K562 (cell line): ENCODE measurements around the gene ECHDC1. TPM values are rescaled to one million over a fixed set of nuclear protein-coding genes. Genes with fewer than 3 reads are reported as not detected.

Source experiments
- BCOR ChIP-seq: fragments of 450-650 bp; IDR thresholded peaks from 2 replicates; pipeline ENCODE4 v1.6.1; 2016
- CCNT2 ChIP-seq: IDR thresholded peaks from 2 replicates; pipeline ENCODE4 v1.6.1; 2011; ENCODE audit warnings: borderline replicate concordance, low read depth, mild to moderate bottlenecking, moderate library complexity, mixed read lengths, low read length; ENCODE audit not compliant: insufficient read length; ENCODE audit errors: extremely low read depth
- GTF2A2 ChIP-seq: IDR thresholded peaks from 2 replicates; pipeline ENCODE4 v1.6.1; 2016; ENCODE audit warnings: mild to moderate bottlenecking, missing genetic modification characterization, missing compliant biosample characterization
- HDAC3 ChIP-seq: fragments of 450-650 bp; IDR thresholded peaks from 2 replicates; pipeline ENCODE4 v1.6.1; 2018; ENCODE audit warnings: borderline replicate concordance, mild to moderate bottlenecking, moderate library complexity; ENCODE audit not compliant: partially characterized antibody
- MED1 ChIP-seq: sonication (generic); formaldehyde crosslinking; IDR thresholded peaks from 2 replicates; pipeline ENCODE4 v1.8.1; 2023; ENCODE audit warnings: missing genetic modification reagents, borderline replicate concordance
- NFATC3 ChIP-seq: fragments of 450-650 bp; IDR thresholded peaks from 2 replicates; pipeline ENCODE4 v1.6.1; 2017; ENCODE audit warnings: mild to moderate bottlenecking
- PHB2 ChIP-seq: fragments of 450-650 bp; IDR thresholded peaks from 2 replicates; pipeline ENCODE4 v1.6.1; 2017; ENCODE audit warnings: low read depth
- POLR2A ChIP-seq: fragments of 450-650 bp; conservative IDR thresholded peaks from 2 replicates; pipeline ENCODE4 v1.6.1; 2016
- PYGO2 ChIP-seq: fragments of 450-650 bp; IDR thresholded peaks from 2 replicates; pipeline ENCODE4 v1.6.1; 2016; ENCODE audit warnings: mild to moderate bottlenecking, missing genetic modification characterization, moderate library complexity, missing compliant biosample characterization
- RBM15 ChIP-seq: fragments of 200-400 bp; formaldehyde crosslinking; IDR thresholded peaks from 2 replicates; pipeline ENCODE4 v1.6.1; 2018; ENCODE audit warnings: mild to moderate bottlenecking, low read length, moderate library complexity; ENCODE audit not compliant: insufficient read depth
- RREB1 ChIP-seq: fragments of 250-450 bp; sonication (Bioruptor Pico); IDR thresholded peaks from 2 replicates; pipeline ENCODE4 v1.4.0; 2020
- SMAD4 ChIP-seq: fragments of 250-450 bp; sonication (Bioruptor Pico); conservative IDR thresholded peaks from 2 replicates; pipeline ENCODE4 v1.8.0; 2021; ENCODE audit warnings: inconsistent platforms, mild to moderate bottlenecking, moderate library complexity
- TOE1 ChIP-seq, 2 experiments: fragments of 450-650 bp in 1 of 2; sonication (generic) in 1 of 2; formaldehyde crosslinking in 1 of 2; IDR thresholded peaks; 2 replicates each; pipeline versions ENCODE4 v1.7.1 to v1.8.0; 2016 to 2022; ENCODE audit warnings: borderline replicate concordance in 2 of 2, mild to moderate bottlenecking in 2 of 2, antibody characterized with exemption in 1 of 2, inconsistent platforms in 1 of 2, low read depth in 1 of 2, missing genetic modification reagents in 1 of 2, moderate library complexity in 1 of 2
- TRIM25 ChIP-seq: fragments of 450-650 bp; IDR thresholded peaks from 2 replicates; pipeline ENCODE4 v1.7.0; 2016; ENCODE audit warnings: borderline replicate concordance
- ZBTB49 ChIP-seq: sonication (generic); formaldehyde crosslinking; IDR thresholded peaks from 2 replicates; pipeline ENCODE4 v1.8.0; 2022; ENCODE audit warnings: missing genetic modification reagents, mild to moderate bottlenecking, borderline replicate concordance
- ZFP36 ChIP-seq: fragments of 150-350 bp; IDR thresholded peaks from 2 replicates; pipeline ENCODE4 v1.6.1; 2018; ENCODE audit warnings: low read length, low read depth; ENCODE audit not compliant: partially characterized antibody
- ZNF384 ChIP-seq: IDR thresholded peaks from 2 replicates; pipeline ENCODE4 v1.6.1; 2012; ENCODE audit warnings: low read depth, low read length, improper control_type of control experiment
- ZNF785 ChIP-seq: fragments of 250-450 bp; sonication (Bioruptor Pico); IDR thresholded peaks from 2 replicates; pipeline ENCODE4 v1.4.0; 2020; ENCODE audit warnings: mild to moderate bottlenecking
- polyA plus RNA-seq, 8 experiments: library from polyadenylated mRNA; depleted of rRNA in 4 of 8; stranded (reverse) in 5 of 8; unstranded in 3 of 8; fragments of >200 nt; fragmentation: Nextera tagmentation in 2 of 8; fragmentation: Illumina TruSeq in 1 of 8; extraction: Ambion mirVana in 2 of 8; extraction: Trizol in 1 of 8; gene quantifications; 2 replicates each; pipeline versions ENCODE4 v1.2.1 to v1.2.3, GENCODE V29; 2011 to 2014; ENCODE audit warnings: inconsistent platforms in 1 of 8, missing spikeins in 1 of 8
- total RNA-seq, 7 experiments: library from RNA; depleted of rRNA in 6 of 7; stranded (reverse); fragments of >200 nt in 6 of 7; fragmentation: Illumina TruSeq in 2 of 7; extraction: Trizol in 2 of 7; gene quantifications; 2 replicates each; pipeline versions ENCODE4 v1.2.1 to v1.2.3, GENCODE V29; 2011 to 2021; ENCODE audit warnings: low replicate concordance in 1 of 7

Gene ECHDC1
- total and polyA plus RNA-seq, 9 of the 15 experiments (the other 6 are each of a cell fraction or from before 2014, with no cell fraction given) = 58.0 to 105 (median 78.6) TPM

- TF ChIP-seq ZBTB49 (CRISPR knock-in tag) = no peak
- no peak for TF ChIP-seq BCOR
- TF ChIP-seq PYGO2 (tag) = no peak
- no peak for TF ChIP-seq PHB2
- peak; percentile 49 for TF ChIP-seq CCNT2
- no peak for TF ChIP-seq GTF2A2 (tag)
- no peak; the same call in 1 of the 2 replicates for TF ChIP-seq SMAD4 (CRISPR knock-in tag)
- no peak for TF ChIP-seq TRIM25
- peak; percentile 90 for TF ChIP-seq POLR2A
- no peak for TF ChIP-seq ZFP36
- TF ChIP-seq RBM15 = no peak
- TF ChIP-seq ZNF785 = no peak
- TF ChIP-seq TOE1 (IDR thresholded peaks at IDR 0.05; ENCODE audit: borderline replicate concordance) = peak; percentile 86
- TF ChIP-seq TOE1 (CRISPR knock-in tag; IDR thresholded peaks at IDR 0.05; ENCODE audit: borderline replicate concordance, low read depth) = no peak
- no peak for TF ChIP-seq HDAC3
- TF ChIP-seq ZNF384 = no peak
- TF ChIP-seq MED1 (CRISPR knock-in tag) = no peak
- TF ChIP-seq NFATC3 = no peak
- TF ChIP-seq RREB1 (CRISPR knock-in tag) = no peak
These were observed 76.3 kb downstream of the ECHDC1 start (continued) for GRCh38 chr6:127266892-127267645.
